Ovary (tissue), 9 donors: ENCODE measurements around the gene PRR23E. TPM values are rescaled to one million over a fixed set of nuclear protein-coding genes. Genes with fewer than 3 reads are reported as not detected.

Source experiments
- DNase-seq, 5 donors: peaks; one replicate each; pipeline ENCODE4 v3.0.0-alpha.2; 2019 to 2020
- H3K27ac ChIP-seq, 2 donors: fragments of 200-600 bp; one replicate each; pipeline versions ENCODE4 v1.5.1 to v1.8.0; 2019 to 2022
- H3K27me3 ChIP-seq: fragments of 200-600 bp; one replicate; pipeline ENCODE4 v1.8.0; 2022
- H3K36me3 ChIP-seq: fragments of 200-600 bp; sonication (generic); one replicate; pipeline ENCODE4 v1.5.1; 2019
- H3K4me1 ChIP-seq: one replicate; pipeline ENCODE4 v1.8.1; 2013; ENCODE audit warnings: mild to moderate bottlenecking, moderate library complexity; ENCODE audit not compliant: insufficient read depth
- H3K4me3 ChIP-seq: fragments of 200-600 bp; sonication (generic); one replicate; pipeline ENCODE4 v1.5.1; 2017
- H3K9me3 ChIP-seq, 2 donors: fragments of 200-600 bp in 1 of 2; sonication (generic) in 1 of 2; one replicate each; pipeline versions ENCODE4 v1.5.1 to v1.8.1; 2013 to 2019; ENCODE audit warnings: mild to moderate bottlenecking in 1 of 2, moderate library complexity in 1 of 2
- CTCF ChIP-seq, 3 donors: fragments of 450-650 bp in 2 of 3; fragments of 200-600 bp in 1 of 3; IDR thresholded peaks; one replicate each; pipeline versions ENCODE4 v1.5.1 to v1.8.0; 2016 to 2022; ENCODE audit warnings: antibody characterized with exemption in 3 of 3, mild to moderate bottlenecking in 1 of 3
- EP300 ChIP-seq: sonication (generic); formaldehyde crosslinking; IDR thresholded peaks from one replicate; pipeline ENCODE4 v1.6.1; 2017; ENCODE audit warnings: antibody characterized with exemption
- POLR2A ChIP-seq: fragments of 450-650 bp; IDR thresholded peaks from one replicate; pipeline ENCODE4 v1.6.1; 2017; ENCODE audit warnings: antibody characterized with exemption, mild to moderate bottlenecking, moderate library complexity
- WGBS, 3 donors: extraction: QIAGEN DNeasy Blood & Tissue Kit in 1 of 3; methylation state at CpG; one replicate each; pipeline versions ENCODE4 v1.1.5 to v1.1.7; 2013 to 2017; 5-methylcytosine and 5-hydroxymethylcytosine counted together
- intact Hi-C, 4 donors: fragments of 100-400 bp; cut with DNase I; formaldehyde crosslinking; loops; one replicate each; pipeline versions ENCODE4 v1.11.0 to v1.15.1; 2022 to 2023
- polyA plus RNA-seq, 2 donors: library from polyadenylated mRNA; stranded (reverse); fragments of 200-250 nt in 1 of 2; fragments of 350-450 nt in 1 of 2; fragmentation: Illumina TruSeq in 1 of 2; extraction: RNeasy Lipid Tissue Mini Kit (QIAGEN cat#74804) in 1 of 2; gene quantifications; one replicate each; pipeline ENCODE4 v1.2.3, GENCODE V29; 2013 to 2014
- total RNA-seq, 7 donors: library from RNA; depleted of rRNA in 2 of 7; stranded (reverse); fragments of >200 nt in 2 of 7; fragmentation: NEBNext Ultra II Directional in 3 of 7; extraction: Animal tissue kit (Norgen Biotek cat#: 25700) in 3 of 7; gene quantifications; one replicate each; pipeline versions ENCODE4 v1.1.0 to v1.2.4, GENCODE V29; 2016 to 2023
- donor health status: DM: no; HTN: no; CAD: no; lungs with moderate emphysema.
- donor health status: DM: no; HTN: no; CAD: no.
- donor health status: Bipolar disorder and iron deficiency.
- donor health status: DM: yes; HTN: yes; CAD: no.
- donor health status: DM: no; HTN: no; CAD: no.
- donor health status: DM: yes; HTN: yes; CAD: no.

Gene PRR23E
- total and polyA plus RNA-seq, 9 donors, result 0.08 TPM; not detected in 8

GRCh38 chr3:127180859-127181258, 12.1 kb upstream of the PRR23E start:
- no peaks in the 10 kb centered on the region for H3K9me3 ChIP-seq
- no peaks in the 10 kb centered on the region for H3K27me3 ChIP-seq
- H3K36me3 ChIP-seq, result no peaks in the 10 kb centered on the region
- TF ChIP-seq CTCF (IDR thresholded peaks at IDR 0.05), result no peak
- TF ChIP-seq POLR2A, result no peak
- no peak for TF ChIP-seq EP300
- no peak overlapping the region for H3K27ac ChIP-seq
- intact Hi-C loops, result no loop called here
- peak in 1 of 5 donors; percentile 3 for DNase-seq
- WGBS, 3 donors, result 85 to 91% (median 86%) methylated on average over 6 of the region's 6 CpGs
- no peak overlapping the region for H3K4me3 ChIP-seq
- H3K4me1 ChIP-seq, result no peaks in the 10 kb centered on the region

GRCh38 chr3:127182431-127182830, 10.5 kb upstream of the PRR23E start:
- Histone ChIP-seq H3K9me3 (no peaks in the 10 kb centered on the region), H3K4me3 (no peak overlapping the region), H3K36me3 (no peaks in the 10 kb centered on the region), H3K27me3 (no peaks in the 10 kb centered on the region), H3K4me1 (no peaks in the 10 kb centered on the region), H3K27ac (no peak overlapping the region)
- DNase-seq, result peak in 1 of 5 donors; percentile 5
- intact Hi-C loops, result no loop called here
- TF ChIP-seq EP300, result no peak
- TF ChIP-seq CTCF (IDR thresholded peaks at IDR 0.05), result no peak
- TF ChIP-seq POLR2A, result no peak
- WGBS, 3 donors, result 63 to 70% (median 68%) methylated on average over 7 of the region's 7 CpGs

- H3K27me3 ChIP-seq, result no peaks in the 10 kb centered on the region
- H3K4me3 ChIP-seq, result no peak overlapping the region
- intact Hi-C loops, result no loop called here
- DNase-seq, result no peak
- TF ChIP-seq EP300, result no peak
- no peak for TF ChIP-seq POLR2A
- no peak for TF ChIP-seq CTCF (IDR thresholded peaks at IDR 0.05)
- no peaks in the 10 kb centered on the region for H3K9me3 ChIP-seq
- no peaks in the 10 kb centered on the region for H3K4me1 ChIP-seq
- WGBS, 3 donors, result 70 to 78% (median 73%) methylated on average over 8 of the region's 8 CpGs
- no peak overlapping the region for H3K27ac ChIP-seq
- H3K36me3 ChIP-seq, result no peaks in the 10 kb centered on the region
These were observed 9.8 kb upstream of the PRR23E start for GRCh38 chr3:127182848-127183714.

- no peaks in the 10 kb centered on the region for H3K36me3 ChIP-seq
- intact Hi-C loops, result no loop called here
- TF ChIP-seq CTCF (IDR thresholded peaks at IDR 0.05) (no peak), EP300 (no peak), POLR2A (no peak)
- DNase-seq, result no peak
- no peaks in the 10 kb centered on the region for H3K27me3 ChIP-seq
- H3K4me1 ChIP-seq, result no peaks in the 10 kb centered on the region
- no peaks in the 10 kb centered on the region for H3K9me3 ChIP-seq
- H3K4me3 ChIP-seq, result no peak overlapping the region
- H3K27ac ChIP-seq, result no peak overlapping the region
- 76 to 80% (median 78%) methylated on average over 23 of the region's 23 CpGs for WGBS, 3 donors
These were observed 8.7 kb upstream of the PRR23E start for GRCh38 chr3:127183931-127184869.
